Neural progenitor cell (in vitro differentiated cells): Measurements from ENCODE around the gene SOX5.

Experiments used
- EZH2 ChIP-seq: fragments of 200-600 bp; sonication (generic); IDR thresholded peaks from 2 replicates; pipeline ENCODE4 v1.6.1; 2017; ENCODE audit warnings: antibody characterized with exemption, mild to moderate bottlenecking, moderate library complexity
- TF ChIP-seq, protein P1 (sequence below): fragments of 200-600 bp; sonication (generic); IDR thresholded peaks from 2 replicates; pipeline ENCODE4 v1.5.1; 2017; ENCODE audit warnings: antibody characterized with exemption, mild to moderate bottlenecking

DNA sequence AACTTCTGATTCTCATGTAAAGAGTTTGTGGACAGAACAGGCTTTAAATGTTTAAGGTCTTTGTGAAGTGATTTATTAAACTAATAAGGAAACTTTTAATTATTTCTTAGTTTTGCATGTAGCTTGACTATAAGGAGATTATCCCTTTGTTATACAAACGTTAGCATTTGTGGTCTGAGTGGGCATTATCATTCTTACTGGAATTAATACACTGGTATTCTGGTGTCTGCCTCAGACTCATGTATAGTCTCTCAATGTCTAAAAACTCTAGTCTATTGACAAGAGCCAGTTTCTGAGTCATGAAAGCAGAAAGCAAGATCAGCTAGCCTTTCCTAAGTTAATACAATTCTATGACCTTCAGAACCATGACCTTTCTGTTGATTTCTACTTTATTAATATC is 51.3 kb downstream of the SOX5 start:
- TF ChIP-seq, protein P1, sequence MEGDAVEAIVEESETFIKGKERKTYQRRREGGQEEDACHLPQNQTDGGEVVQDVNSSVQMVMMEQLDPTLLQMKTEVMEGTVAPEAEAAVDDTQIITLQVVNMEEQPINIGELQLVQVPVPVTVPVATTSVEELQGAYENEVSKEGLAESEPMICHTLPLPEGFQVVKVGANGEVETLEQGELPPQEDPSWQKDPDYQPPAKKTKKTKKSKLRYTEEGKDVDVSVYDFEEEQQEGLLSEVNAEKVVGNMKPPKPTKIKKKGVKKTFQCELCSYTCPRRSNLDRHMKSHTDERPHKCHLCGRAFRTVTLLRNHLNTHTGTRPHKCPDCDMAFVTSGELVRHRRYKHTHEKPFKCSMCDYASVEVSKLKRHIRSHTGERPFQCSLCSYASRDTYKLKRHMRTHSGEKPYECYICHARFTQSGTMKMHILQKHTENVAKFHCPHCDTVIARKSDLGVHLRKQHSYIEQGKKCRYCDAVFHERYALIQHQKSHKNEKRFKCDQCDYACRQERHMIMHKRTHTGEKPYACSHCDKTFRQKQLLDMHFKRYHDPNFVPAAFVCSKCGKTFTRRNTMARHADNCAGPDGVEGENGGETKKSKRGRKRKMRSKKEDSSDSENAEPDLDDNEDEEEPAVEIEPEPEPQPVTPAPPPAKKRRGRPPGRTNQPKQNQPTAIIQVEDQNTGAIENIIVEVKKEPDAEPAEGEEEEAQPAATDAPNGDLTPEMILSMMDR, result no peak
- TF ChIP-seq EZH2, result no peak
